LNCAP (cell line): ENCODE data around the gene SYP.

ENCODE experiments used
- TF ChIP-seq, protein P1 (sequence below): fragments of 450-650 bp; IDR thresholded peaks from 2 replicates; pipeline ENCODE4 v1.5.1; 2017; ENCODE audit warnings: mild to moderate bottlenecking

The SYP gene

DNA sequence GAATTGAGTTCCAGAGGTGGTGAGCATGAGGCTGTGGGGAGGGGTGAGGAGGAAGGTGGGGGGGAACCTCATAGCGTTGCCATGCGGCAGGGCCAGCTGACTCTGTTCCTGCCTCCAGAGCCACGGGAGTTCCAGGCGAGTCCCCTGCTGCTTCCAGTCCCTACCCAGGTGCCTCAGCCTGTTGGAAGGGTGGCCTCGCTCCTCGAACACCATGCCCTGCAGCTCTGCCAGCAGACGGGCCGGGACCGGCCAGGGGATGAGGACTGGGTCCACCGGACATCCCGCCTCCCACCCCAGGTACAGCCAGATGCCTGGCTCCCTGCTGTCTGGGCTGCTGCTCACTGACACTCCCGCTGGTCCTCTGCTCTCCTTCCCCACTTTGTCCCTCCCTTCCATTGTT, 43.2 kb upstream of the SYP start:
- TF ChIP-seq, protein P1, sequence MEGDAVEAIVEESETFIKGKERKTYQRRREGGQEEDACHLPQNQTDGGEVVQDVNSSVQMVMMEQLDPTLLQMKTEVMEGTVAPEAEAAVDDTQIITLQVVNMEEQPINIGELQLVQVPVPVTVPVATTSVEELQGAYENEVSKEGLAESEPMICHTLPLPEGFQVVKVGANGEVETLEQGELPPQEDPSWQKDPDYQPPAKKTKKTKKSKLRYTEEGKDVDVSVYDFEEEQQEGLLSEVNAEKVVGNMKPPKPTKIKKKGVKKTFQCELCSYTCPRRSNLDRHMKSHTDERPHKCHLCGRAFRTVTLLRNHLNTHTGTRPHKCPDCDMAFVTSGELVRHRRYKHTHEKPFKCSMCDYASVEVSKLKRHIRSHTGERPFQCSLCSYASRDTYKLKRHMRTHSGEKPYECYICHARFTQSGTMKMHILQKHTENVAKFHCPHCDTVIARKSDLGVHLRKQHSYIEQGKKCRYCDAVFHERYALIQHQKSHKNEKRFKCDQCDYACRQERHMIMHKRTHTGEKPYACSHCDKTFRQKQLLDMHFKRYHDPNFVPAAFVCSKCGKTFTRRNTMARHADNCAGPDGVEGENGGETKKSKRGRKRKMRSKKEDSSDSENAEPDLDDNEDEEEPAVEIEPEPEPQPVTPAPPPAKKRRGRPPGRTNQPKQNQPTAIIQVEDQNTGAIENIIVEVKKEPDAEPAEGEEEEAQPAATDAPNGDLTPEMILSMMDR = no peak

DNA sequence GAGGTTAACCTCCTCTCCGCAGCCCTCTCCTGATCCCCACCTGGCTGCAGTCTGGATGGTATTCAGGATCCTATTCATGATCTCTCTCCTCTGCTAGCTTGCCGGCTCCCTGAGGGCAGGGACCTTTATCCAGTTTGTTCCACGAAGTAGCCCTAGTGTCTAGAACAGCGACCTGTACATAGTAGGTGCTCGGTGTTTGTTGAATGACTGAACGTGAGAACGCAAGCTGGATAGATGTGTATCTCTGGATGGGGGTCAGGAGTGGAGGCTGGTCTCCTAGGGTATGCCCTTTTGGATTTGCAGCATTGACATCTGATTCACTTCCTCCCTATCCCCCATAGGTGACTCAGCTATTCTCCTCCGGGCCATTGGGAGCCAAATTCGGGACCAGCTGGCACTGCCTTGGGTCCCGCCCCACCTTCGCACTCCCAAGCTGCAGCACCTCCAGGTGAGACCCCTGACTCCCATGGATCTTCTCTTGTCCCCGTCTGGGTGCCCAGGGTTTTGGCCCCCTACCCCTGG, 42.6 kb upstream of the SYP start:
- TF ChIP-seq, protein P1 = no peak

DNA sequence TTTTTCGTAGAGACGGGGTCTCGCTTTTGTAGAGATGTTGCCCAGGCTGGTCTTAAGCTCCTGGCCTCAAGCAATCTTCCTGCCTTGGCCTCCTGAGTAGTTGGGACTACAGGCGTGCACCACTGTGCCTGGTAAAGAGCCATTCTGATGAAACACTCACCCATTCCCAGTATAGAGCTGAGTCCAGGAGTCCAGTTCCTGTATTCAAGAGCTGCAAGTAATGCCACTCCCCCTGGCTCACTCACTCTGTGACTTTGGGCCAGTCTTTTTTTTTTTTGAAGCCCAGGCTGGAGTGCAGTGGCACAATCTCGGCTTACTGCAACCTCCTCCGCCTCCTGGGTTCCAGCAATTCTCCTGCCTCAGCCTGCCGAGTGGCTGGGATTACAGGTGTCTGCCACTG, 38.7 kb upstream of the SYP start:
- TF ChIP-seq, protein P1 = no peak

DNA sequence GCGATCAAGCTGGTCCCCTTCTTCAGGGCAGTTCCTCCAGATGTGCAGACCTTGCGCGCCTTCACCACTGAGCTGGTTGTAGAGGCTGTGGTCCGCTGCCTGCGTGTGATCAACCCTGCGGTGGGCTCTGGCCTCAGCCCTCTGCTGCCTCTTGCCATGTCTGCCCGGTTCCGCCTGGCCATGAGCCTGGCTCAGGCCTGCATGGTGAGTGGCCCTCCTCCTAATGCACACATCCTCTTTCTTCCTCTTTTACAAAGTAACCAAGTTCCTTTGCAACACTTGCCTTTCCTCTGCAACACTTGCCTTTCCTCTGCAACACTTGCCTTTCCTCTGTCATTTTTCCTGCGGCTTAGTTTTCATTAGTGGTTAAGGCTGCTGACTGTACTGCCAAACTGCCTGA, 37.1 kb upstream of the SYP start:
- TF ChIP-seq, protein P1 = no peak

DNA sequence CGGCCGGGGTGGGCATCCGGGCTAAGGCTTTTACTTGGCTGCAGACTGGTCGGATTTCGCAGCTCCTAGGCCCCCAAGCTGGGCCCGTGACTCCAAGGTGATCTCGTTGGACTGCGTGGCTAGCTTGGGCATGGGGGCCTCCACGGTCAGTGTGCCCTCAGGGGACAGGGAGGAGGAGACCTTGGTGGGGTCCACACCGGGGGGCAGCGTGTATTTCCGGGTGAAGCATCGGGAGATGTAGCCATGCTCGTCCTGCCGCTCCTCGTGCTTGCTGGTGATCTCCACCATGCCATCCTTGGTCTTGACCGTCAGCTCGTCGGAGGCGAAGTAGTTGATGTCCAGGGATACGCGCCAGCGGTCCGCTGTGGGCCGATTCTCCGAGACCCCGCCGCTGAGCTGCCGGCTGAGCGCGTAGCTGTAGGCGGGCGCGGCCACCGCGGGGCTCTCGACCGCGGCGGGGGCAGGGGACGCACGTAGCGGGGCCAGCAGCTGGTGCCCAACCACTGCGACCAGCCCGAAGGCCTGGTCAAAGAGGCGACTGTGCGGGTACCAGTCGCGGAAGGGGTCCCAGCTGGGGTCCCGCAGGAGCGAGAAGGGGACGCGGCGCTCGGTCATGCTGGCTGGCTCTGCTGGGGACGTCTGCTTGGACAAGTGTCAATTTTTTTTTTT, 34.0 kb upstream of the SYP start:
- TF ChIP-seq, protein P1 = no peak

DNA sequence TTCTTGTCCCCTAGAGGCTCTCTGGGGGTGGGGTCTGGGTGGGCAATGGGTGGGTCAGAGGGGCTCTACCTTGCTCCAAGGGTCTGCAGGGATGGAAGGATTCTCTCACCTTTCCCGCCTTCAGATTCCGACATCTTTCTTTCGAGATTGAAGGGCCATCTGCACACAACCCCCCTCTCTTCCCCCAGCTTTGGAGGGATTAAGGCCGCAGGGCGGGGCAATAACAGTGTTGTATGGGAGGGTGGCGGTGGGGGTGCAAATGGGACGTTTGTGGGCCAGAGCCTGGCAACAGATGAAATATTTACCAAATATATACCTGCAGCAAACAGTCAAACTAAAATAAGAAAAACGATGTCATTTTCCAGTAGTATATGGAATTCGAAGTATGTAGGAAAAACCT, 33.2 kb upstream of the SYP start, which contains the start of gene CACNA1F:
Gene CACNA1F, minus strand, starts transcription at position 165 of the 400 bp plus-strand sequence. Its CDS starts 31 bp downstream, at position 134.
- TF ChIP-seq, protein P1 = no peak

DNA sequence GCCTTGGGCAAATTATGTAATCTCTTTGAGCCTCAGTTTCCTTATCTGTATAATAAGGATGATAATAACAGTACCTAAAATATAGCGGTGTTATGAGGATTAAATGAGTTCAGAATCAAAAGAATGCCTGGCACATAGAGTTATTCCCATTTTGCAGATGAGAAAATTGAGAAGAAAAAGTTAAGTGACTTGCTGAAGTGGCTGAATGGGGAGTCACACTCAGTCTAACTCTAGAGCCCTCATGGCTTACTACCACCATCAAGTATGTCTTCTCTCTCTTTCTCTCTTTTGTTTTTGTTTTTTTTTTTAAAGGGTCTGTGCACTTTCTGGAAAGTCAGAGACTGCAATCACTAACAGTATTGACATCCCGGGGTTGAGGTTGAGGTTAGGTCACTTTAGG, 32.5 kb upstream of the SYP start:
- TF ChIP-seq, protein P1 = no peak
